Peyer's patch (tissue), 4 donors: Measurements from ENCODE around the gene GNS.

Experiments
- POLR2A ChIP-seq, 2 donors: fragments of 450-650 bp; IDR thresholded peaks; one replicate each; pipeline ENCODE4 v1.5.1; 2017; ENCODE audit warnings: antibody characterized with exemption in 2 of 2, mild to moderate bottlenecking in 2 of 2, moderate library complexity in 2 of 2
- TF ChIP-seq, protein P1 (sequence below), 6 experiments: fragments of 450-650 bp in 4 of 6; fragments of 200-600 bp in 2 of 6; sonication (generic) in 1 of 6; IDR thresholded peaks; one replicate each; pipeline ENCODE4 v1.5.1; 2017 to 2019; ENCODE audit warnings: antibody characterized with exemption in 6 of 6, mild to moderate bottlenecking in 3 of 6, moderate library complexity in 1 of 6

DNA sequence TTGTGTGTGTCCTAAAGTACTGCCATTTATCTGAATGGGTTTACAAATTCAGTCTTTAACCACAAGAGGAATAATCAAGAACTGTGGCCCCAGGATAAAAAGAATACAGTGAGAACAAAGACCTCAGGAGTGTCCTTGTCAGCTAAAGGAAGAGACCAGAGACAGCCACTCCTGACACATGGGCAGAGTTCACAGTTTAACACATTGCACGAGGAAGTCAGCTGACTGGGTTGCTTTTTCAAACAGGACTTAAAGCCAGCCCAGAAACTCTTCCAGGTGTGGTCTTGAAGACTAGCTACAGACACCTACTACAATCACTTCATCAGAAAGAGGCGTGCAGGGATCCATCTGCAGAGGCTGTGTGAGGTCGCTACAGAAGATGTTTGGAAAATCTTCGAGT, 42.8 kb downstream of the GNS start:
- TF ChIP-seq POLR2A (IDR thresholded peaks at IDR 0.05) = no peak
- TF ChIP-seq, protein P1, sequence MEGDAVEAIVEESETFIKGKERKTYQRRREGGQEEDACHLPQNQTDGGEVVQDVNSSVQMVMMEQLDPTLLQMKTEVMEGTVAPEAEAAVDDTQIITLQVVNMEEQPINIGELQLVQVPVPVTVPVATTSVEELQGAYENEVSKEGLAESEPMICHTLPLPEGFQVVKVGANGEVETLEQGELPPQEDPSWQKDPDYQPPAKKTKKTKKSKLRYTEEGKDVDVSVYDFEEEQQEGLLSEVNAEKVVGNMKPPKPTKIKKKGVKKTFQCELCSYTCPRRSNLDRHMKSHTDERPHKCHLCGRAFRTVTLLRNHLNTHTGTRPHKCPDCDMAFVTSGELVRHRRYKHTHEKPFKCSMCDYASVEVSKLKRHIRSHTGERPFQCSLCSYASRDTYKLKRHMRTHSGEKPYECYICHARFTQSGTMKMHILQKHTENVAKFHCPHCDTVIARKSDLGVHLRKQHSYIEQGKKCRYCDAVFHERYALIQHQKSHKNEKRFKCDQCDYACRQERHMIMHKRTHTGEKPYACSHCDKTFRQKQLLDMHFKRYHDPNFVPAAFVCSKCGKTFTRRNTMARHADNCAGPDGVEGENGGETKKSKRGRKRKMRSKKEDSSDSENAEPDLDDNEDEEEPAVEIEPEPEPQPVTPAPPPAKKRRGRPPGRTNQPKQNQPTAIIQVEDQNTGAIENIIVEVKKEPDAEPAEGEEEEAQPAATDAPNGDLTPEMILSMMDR (IDR thresholded peaks at IDR 0.05) = no peak
